Right lobe of liver (tissue), 4 donors: Measurements from ENCODE around the gene ESYT1.
"Not testable (repeated sequence)": the region's sequence is repeated elsewhere in the genome, so short reads cannot be mapped to it uniquely, and the experiment has no call there.

ENCODE experiments used
- CTCF ChIP-seq, 4 donors: fragments of 200-600 bp in 3 of 4; fragments of 450-650 bp in 1 of 4; IDR thresholded peaks; one replicate each; pipeline versions ENCODE4 v1.5.1 to v1.8.0; 2016 to 2022; ENCODE audit warnings: antibody characterized with exemption in 4 of 4, mild to moderate bottlenecking in 2 of 4
- POLR2A ChIP-seq: fragments of 450-650 bp; IDR thresholded peaks from one replicate; pipeline ENCODE4 v1.6.1; 2017; ENCODE audit warnings: antibody characterized with exemption, mild to moderate bottlenecking
- donor health status: DM: no; HTN: no; CAD: no.
- donor health status: DM: no; HTN: no; CAD: no.
- donor health status: DM: no; HTN: yes; CAD: no.

DNA sequence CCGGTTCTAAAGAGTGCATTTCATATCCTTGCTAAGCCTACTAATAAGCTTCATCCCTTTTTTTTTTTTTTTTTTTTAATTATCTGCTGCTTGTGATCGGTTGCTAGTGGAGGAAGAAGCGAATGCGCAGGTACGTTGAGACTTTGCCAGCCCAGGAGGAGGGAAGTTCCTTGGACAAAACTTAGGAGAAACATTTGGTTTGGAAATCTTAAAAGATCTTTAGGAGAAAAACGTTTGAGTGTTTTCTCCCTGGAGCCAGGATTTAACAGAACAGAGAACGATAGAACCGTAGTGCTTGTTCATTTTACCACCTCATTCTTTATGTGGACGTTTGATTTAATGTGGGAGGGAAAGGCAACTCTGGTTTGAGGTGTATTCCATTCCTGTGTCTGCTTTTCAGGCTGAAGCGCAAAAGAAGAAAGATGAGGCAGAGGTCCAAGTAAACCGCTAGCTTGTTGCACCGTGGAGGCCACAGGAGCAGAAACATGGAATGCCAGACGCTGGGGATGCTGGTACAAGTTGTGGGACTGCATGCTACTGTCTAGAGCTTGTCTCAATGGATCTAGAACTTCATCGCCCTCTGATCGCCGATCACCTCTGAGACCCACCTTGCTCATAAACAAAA, 10.9 kb upstream of the ESYT1 start:
- not testable (repeated sequence) for TF ChIP-seq CTCF (IDR thresholded peaks at IDR 0.05); POLR2A
